DMS 273 (cell line): ENCODE results near the gene TSPAN13.
A peak's percentile ranks its signal among the peaks of the same experiment; 100 is the strongest.

Source experiments
- DNase-seq: peaks from one replicate; lab custom pipeline; 2025; ENCODE audit not compliant: unreplicated experiment; lab: John Stamatoyannopoulos, UW

Gene TSPAN13

GRCh38 chr7:16774294-16774693 is 20.7 kb downstream of the TSPAN13 start:
- DNase-seq: no peak

GRCh38 chr7:16774986-16775385 is 21.4 kb downstream of the TSPAN13 start:
- no peak for DNase-seq

- DNase-seq: no peak
Observed at GRCh38 chr7:16776053-16776452, 22.5 kb downstream of the TSPAN13 start.

GRCh38 chr7:16778476-16778875 is 24.9 kb downstream of the TSPAN13 start:
- no peak for DNase-seq

GRCh38 chr7:16779051-16779450 is 25.5 kb downstream of the TSPAN13 start:
- DNase-seq: no peak

GRCh38 chr7:16780596-16780995 is 27.0 kb downstream of the TSPAN13 start:
- no peak for DNase-seq

- no peak for DNase-seq
Observed at GRCh38 chr7:16785321-16785720, 31.8 kb downstream of the TSPAN13 start.

GRCh38 chr7:16785846-16786245 is 32.3 kb downstream of the TSPAN13 start:
- no peak for DNase-seq

- DNase-seq: no peak
Observed at GRCh38 chr7:16786257-16786656, 32.7 kb downstream of the TSPAN13 start.

GRCh38 chr7:16787127-16787526 is 33.6 kb downstream of the TSPAN13 start:
- no peak for DNase-seq

- DNase-seq: peak; percentile 40
Observed at GRCh38 chr7:16791071-16791470, 37.5 kb downstream of the TSPAN13 start.

GRCh38 chr7:16791905-16792698 is 38.5 kb downstream of the TSPAN13 start:
- peak; percentile 65 for DNase-seq

- peak; percentile 75 for DNase-seq
Observed at GRCh38 chr7:16794986-16795385, 41.4 kb downstream of the TSPAN13 start.

GRCh38 chr7:16795624-16796023 is 42.1 kb downstream of the TSPAN13 start:
- peak; percentile 98 for DNase-seq

- peak; percentile 86 for DNase-seq
Observed at GRCh38 chr7:16801111-16801542, 47.6 kb downstream of the TSPAN13 start.

- no peak for DNase-seq
Observed at GRCh38 chr7:16801579-16801978, 48.0 kb downstream of the TSPAN13 start.

- no peak for DNase-seq
Observed at GRCh38 chr7:16803125-16803524, 49.6 kb downstream of the TSPAN13 start.

GRCh38 chr7:16803881-16804673 is 50.5 kb downstream of the TSPAN13 start:
- no peak for DNase-seq

- no peak for DNase-seq
Observed at GRCh38 chr7:16804674-16805439, 51.3 kb downstream of the TSPAN13 start, which contains the start of gene AGR2. Gene AGR2, minus strand, starts transcription at chr7:16804999. Its CDS starts 3,203 bp downstream, at chr7:16801796.

GRCh38 chr7:16805441-16805840 is 51.9 kb downstream of the TSPAN13 start:
- DNase-seq: no peak

GRCh38 chr7:16810112-16810511 is 56.6 kb downstream of the TSPAN13 start:
- no peak for DNase-seq
